Activated T-cell treated with anti-CD3 and anti-CD28 coated beads, Interleukin-2, amount 50 U/mL, for 24 hours (primary cell): ENCODE results near the gene SPAG7.
"Not testable (repeated sequence)": the region's sequence is repeated elsewhere in the genome, so short reads cannot be mapped to it uniquely, and the experiment has no call there.

Experiments used
- DNase-seq: peaks from one replicate; pipeline ENCODE4 v3.0.0-alpha.2; 2020
- H3K27ac Mint-ChIP-seq: 2 replicates; pipeline ENCODE4 v1.8.0; 2020; ENCODE audit warnings: mild to moderate bottlenecking, mixed read lengths
- H3K27me3 Mint-ChIP-seq: 2 replicates; pipeline ENCODE4 v1.8.0; 2020; ENCODE audit warnings: mixed read lengths
- H3K36me3 Mint-ChIP-seq: 2 replicates; pipeline ENCODE4 v1.8.0; 2020; ENCODE audit warnings: low read depth, mixed read lengths
- H3K4me1 Mint-ChIP-seq: 2 replicates; pipeline ENCODE4 v1.8.0; 2020; ENCODE audit warnings: low read depth, mixed read lengths
- H3K4me3 Mint-ChIP-seq: 2 replicates; pipeline ENCODE4 v1.8.0; 2020; ENCODE audit warnings: mild to moderate bottlenecking, moderate library complexity, mixed read lengths
- H3K9me3 Mint-ChIP-seq: 2 replicates; pipeline ENCODE4 v1.8.0; 2020; ENCODE audit warnings: mixed read lengths

The SPAG7 gene

GRCh38 chr17:4920351-4921048 lies 47.1 kb downstream of the SPAG7 start:
- H3K9me3 Mint-ChIP-seq = no peaks in the 10 kb centered on the region
- H3K27ac Mint-ChIP-seq = no peak overlapping the region
- no peaks in the 10 kb centered on the region for H3K4me1 Mint-ChIP-seq
- H3K27me3 Mint-ChIP-seq = no peaks in the 10 kb centered on the region
- H3K36me3 Mint-ChIP-seq = no peaks in the 10 kb centered on the region
- DNase-seq = no peak
- H3K4me3 Mint-ChIP-seq = no peak overlapping the region

- H3K27ac Mint-ChIP-seq = no peak overlapping the region
- DNase-seq = no peak
- H3K36me3 Mint-ChIP-seq = no peaks in the 10 kb centered on the region
- no peak overlapping the region for H3K4me3 Mint-ChIP-seq
- H3K27me3 Mint-ChIP-seq = no peaks in the 10 kb centered on the region
- no peaks in the 10 kb centered on the region for H3K4me1 Mint-ChIP-seq
- H3K9me3 Mint-ChIP-seq = no peaks in the 10 kb centered on the region
Measured at GRCh38 chr17:4919511-4920047, 48.0 kb downstream of the SPAG7 start.

GRCh38 chr17:4914551-4914950 lies 53.1 kb downstream of the SPAG7 start:
- H3K4me3 Mint-ChIP-seq, H3K27me3 Mint-ChIP-seq, H3K36me3 Mint-ChIP-seq, H3K9me3 Mint-ChIP-seq, H3K27ac Mint-ChIP-seq, H3K4me1 Mint-ChIP-seq, DNase-seq: not testable (repeated sequence)

- Mint-ChIP-seq H3K4me3 (no peak overlapping the region), H3K36me3 (no peaks in the 10 kb centered on the region), H3K27me3 (no peaks in the 10 kb centered on the region), H3K27ac (no peak overlapping the region), H3K4me1 (no peaks in the 10 kb centered on the region), H3K9me3 (no peaks in the 10 kb centered on the region)
- no peak for DNase-seq
Measured at GRCh38 chr17:4913994-4914393, 53.6 kb downstream of the SPAG7 start.
